Gastrocnemius medialis (tissue), 4 donors: ENCODE results near the gene UBR2. TPM values are rescaled to one million over a fixed set of nuclear protein-coding genes. Genes with fewer than 3 reads are reported as not detected.

Experiments
- ATAC-seq, 2 donors: fragments of 150-250 bp; one replicate each; pipeline ENCODE4 v1.9.1; 2016
- DNase-seq, 2 donors: peaks; one replicate each; pipeline ENCODE4 v3.0.0-alpha.2; 2019
- H3K27ac ChIP-seq, 4 donors: fragments of 200-600 bp; sonication (generic); 1 replicate in 1 of 4; 2 replicates in 3 of 4; pipeline ENCODE4 v1.5.1; 2016 to 2018; ENCODE audit warnings: mild to moderate bottlenecking in 2 of 4, moderate library complexity in 1 of 4
- H3K27me3 ChIP-seq, 3 donors: fragments of 200-600 bp; sonication (generic) in 2 of 3; 1 replicate in 1 of 3; 2 replicates in 2 of 3; pipeline versions ENCODE4 v1.5.1 to v1.6.0; 2016 to 2019; ENCODE audit warnings: mild to moderate bottlenecking in 1 of 3, moderate library complexity in 1 of 3
- H3K36me3 ChIP-seq, 2 donors: fragments of 200-600 bp; sonication (generic) in 1 of 2; one replicate each; pipeline ENCODE4 v1.5.1; 2017 to 2018
- H3K4me1 ChIP-seq, 2 donors: fragments of 200-600 bp; sonication (generic) in 1 of 2; one replicate each; pipeline ENCODE4 v1.5.1; 2016 to 2017; ENCODE audit warnings: mild to moderate bottlenecking in 2 of 2
- H3K4me3 ChIP-seq, 4 donors: fragments of 200-600 bp; sonication (generic) in 3 of 4; 1 replicate in 1 of 4; 2 replicates in 3 of 4; pipeline ENCODE4 v1.5.1; 2016 to 2019; ENCODE audit warnings: mild to moderate bottlenecking in 2 of 4
- H3K9me3 ChIP-seq, 3 donors: fragments of 200-600 bp; sonication (generic) in 2 of 3; 1 replicate in 1 of 3; 2 replicates in 2 of 3; pipeline ENCODE4 v1.5.1; 2016 to 2019
- CTCF ChIP-seq, 5 experiments: fragments of 450-650 bp in 3 of 5; fragments of 200-600 bp in 2 of 5; sonication (generic) in 2 of 5; IDR thresholded peaks in 4 of 5; conservative IDR thresholded peaks in 1 of 5; 1 replicate in 4 of 5; 2 replicates in 1 of 5; pipeline ENCODE4 v1.5.1; 2016 to 2019; ENCODE audit warnings: antibody characterized with exemption in 5 of 5, mild to moderate bottlenecking in 3 of 5, moderate library complexity in 3 of 5
- POLR2A ChIP-seq, 2 donors: fragments of 450-650 bp; IDR thresholded peaks; one replicate each; pipeline ENCODE4 v1.6.1; 2017; ENCODE audit warnings: antibody characterized with exemption in 2 of 2, mild to moderate bottlenecking in 2 of 2, moderate library complexity in 2 of 2
- in situ Hi-C, 4 donors: fragments of 200-750 bp; cut with MboI; loops; one replicate each; pipeline versions ENCODE4 v1.15.0 to v1.8.0; 2017; ENCODE audit warnings: low sequenced_read_pairs in 4 of 4
- intact Hi-C: fragments of 100-400 bp; cut with DNase I; formaldehyde crosslinking; loops from one replicate; pipeline ENCODE4 v1.15.1; 2023; ENCODE audit warnings: low total_unique reads
- total RNA-seq, 4 donors: library from RNA; depleted of rRNA; stranded (reverse); fragments of >200 nt; gene quantifications; one replicate each; pipeline versions ENCODE4 v1.1.0 to v1.2.3, GENCODE V29; 2016

The UBR2 gene
- total RNA-seq, 4 donors from 2014 or later, result 40.8 to 46.2 (median 44.7) TPM

- ATAC-seq, result no peak
- H3K4me1 ChIP-seq, result no peaks in the 10 kb centered on the region
- no peak overlapping the region for H3K4me3 ChIP-seq
- intact Hi-C loops, result no loop called here
- no peaks in the 10 kb centered on the region for H3K9me3 ChIP-seq
- no peak overlapping the region for H3K27ac ChIP-seq
- DNase-seq, result no peak
- H3K36me3 ChIP-seq, result no peaks in the 10 kb centered on the region
- no peaks in the 10 kb centered on the region for H3K27me3 ChIP-seq
- TF ChIP-seq CTCF (IDR thresholded peaks at IDR 0.05 in 4 of 5, conservative IDR thresholded peaks at IDR 0.05 in 1 of 5), result no peak
- in situ Hi-C loops, result loop anchor here (25.0 kb wide), 2 partner anchors 265 to 440 kb away; no protein-coding TSS in a partner anchor
These were observed 36.6 kb upstream of the UBR2 start for GRCh38 chr6:42527204-42527603.

GRCh38 chr6:42530296-42530695, 33.5 kb upstream of the UBR2 start:
- no peak overlapping the region for H3K4me3 ChIP-seq
- H3K36me3 ChIP-seq, result no peaks in the 10 kb centered on the region
- DNase-seq (no peak), ATAC-seq (no peak)
- no peaks in the 10 kb centered on the region for H3K4me1 ChIP-seq
- no peaks in the 10 kb centered on the region for H3K27me3 ChIP-seq
- TF ChIP-seq CTCF (IDR thresholded peaks at IDR 0.05 in 4 of 5, conservative IDR thresholded peaks at IDR 0.05 in 1 of 5) (no peak), POLR2A (IDR thresholded peaks at IDR 0.05) (no peak)
- in situ Hi-C loops (loop anchor here (25.0 kb wide), 2 partner anchors 268 to 443 kb away; no protein-coding TSS in a partner anchor), intact Hi-C loops (no loop called here)
- H3K27ac ChIP-seq, result no peak overlapping the region
- H3K9me3 ChIP-seq, result no peaks in the 10 kb centered on the region

GRCh38 chr6:42530751-42531150, 33.1 kb upstream of the UBR2 start:
- no peaks in the 10 kb centered on the region for H3K4me1 ChIP-seq
- no peaks in the 10 kb centered on the region for H3K27me3 ChIP-seq
- DNase-seq (no peak), ATAC-seq (no peak)
- no peaks in the 10 kb centered on the region for H3K36me3 ChIP-seq
- intact Hi-C loops, result no loop called here
- H3K9me3 ChIP-seq, result no peaks in the 10 kb centered on the region
- no peak overlapping the region for H3K4me3 ChIP-seq
- in situ Hi-C loops, result loop anchor here (25.0 kb wide), 2 partner anchors 268 to 443 kb away; no protein-coding TSS in a partner anchor
- no peak overlapping the region for H3K27ac ChIP-seq
- TF ChIP-seq CTCF (IDR thresholded peaks at IDR 0.05 in 4 of 5, conservative IDR thresholded peaks at IDR 0.05 in 1 of 5) (no peak), POLR2A (IDR thresholded peaks at IDR 0.05) (no peak)

GRCh38 chr6:42532038-42532669, 31.7 kb upstream of the UBR2 start:
- H3K27ac ChIP-seq, result no peak overlapping the region
- H3K9me3 ChIP-seq, result no peaks in the 10 kb centered on the region
- H3K4me1 ChIP-seq, result no peaks in the 10 kb centered on the region
- TF ChIP-seq POLR2A (IDR thresholded peaks at IDR 0.05) (no peak), CTCF (IDR thresholded peaks at IDR 0.05 in 4 of 5, conservative IDR thresholded peaks at IDR 0.05 in 1 of 5) (peak; percentile 50 to 78 (median 58))
- no peaks in the 10 kb centered on the region for H3K27me3 ChIP-seq
- intact Hi-C loops (no loop called here), in situ Hi-C loops (loop anchor here (25.0 kb wide), 2 partner anchors 270 to 445 kb away; no protein-coding TSS in a partner anchor)
- no peak overlapping the region for H3K4me3 ChIP-seq
- DNase-seq, result no peak
- H3K36me3 ChIP-seq, result no peaks in the 10 kb centered on the region
- peak in 1 of 2 donors; percentile 41 for ATAC-seq
